Dendritic cell treated with granulocyte-macrophage colony-stimulating factor and Interleukin-4, amounts not matched to agents 40 ng/mL and 50 ng/mL, for 4 days (primary cell): ENCODE data around the gene GMPR.

ENCODE experiments used
- H3K27ac Mint-ChIP-seq: one replicate; pipeline ENCODE4 v1.8.0; 2022; ENCODE audit warnings: mild to moderate bottlenecking, mixed read lengths
- H3K27me3 Mint-ChIP-seq: one replicate; pipeline ENCODE4 v1.8.0; 2022; ENCODE audit warnings: mild to moderate bottlenecking, mixed read lengths
- H3K36me3 Mint-ChIP-seq: one replicate; pipeline ENCODE4 v1.8.0; 2022; ENCODE audit warnings: low read depth, mixed read lengths
- H3K4me1 Mint-ChIP-seq: one replicate; pipeline ENCODE4 v1.8.0; 2022; ENCODE audit warnings: low read depth, mixed read lengths
- H3K4me3 Mint-ChIP-seq: one replicate; pipeline ENCODE4 v1.8.0; 2022; ENCODE audit warnings: mild to moderate bottlenecking, moderate library complexity, mixed read lengths
- H3K9me3 Mint-ChIP-seq: one replicate; pipeline ENCODE4 v1.8.0; 2022; ENCODE audit warnings: mixed read lengths
- intact Hi-C: fragments of 100-400 bp; cut with micrococcal nuclease; formaldehyde crosslinking; loops from one replicate; pipeline ENCODE4 v1.15.0; 2022

The GMPR gene

DNA sequence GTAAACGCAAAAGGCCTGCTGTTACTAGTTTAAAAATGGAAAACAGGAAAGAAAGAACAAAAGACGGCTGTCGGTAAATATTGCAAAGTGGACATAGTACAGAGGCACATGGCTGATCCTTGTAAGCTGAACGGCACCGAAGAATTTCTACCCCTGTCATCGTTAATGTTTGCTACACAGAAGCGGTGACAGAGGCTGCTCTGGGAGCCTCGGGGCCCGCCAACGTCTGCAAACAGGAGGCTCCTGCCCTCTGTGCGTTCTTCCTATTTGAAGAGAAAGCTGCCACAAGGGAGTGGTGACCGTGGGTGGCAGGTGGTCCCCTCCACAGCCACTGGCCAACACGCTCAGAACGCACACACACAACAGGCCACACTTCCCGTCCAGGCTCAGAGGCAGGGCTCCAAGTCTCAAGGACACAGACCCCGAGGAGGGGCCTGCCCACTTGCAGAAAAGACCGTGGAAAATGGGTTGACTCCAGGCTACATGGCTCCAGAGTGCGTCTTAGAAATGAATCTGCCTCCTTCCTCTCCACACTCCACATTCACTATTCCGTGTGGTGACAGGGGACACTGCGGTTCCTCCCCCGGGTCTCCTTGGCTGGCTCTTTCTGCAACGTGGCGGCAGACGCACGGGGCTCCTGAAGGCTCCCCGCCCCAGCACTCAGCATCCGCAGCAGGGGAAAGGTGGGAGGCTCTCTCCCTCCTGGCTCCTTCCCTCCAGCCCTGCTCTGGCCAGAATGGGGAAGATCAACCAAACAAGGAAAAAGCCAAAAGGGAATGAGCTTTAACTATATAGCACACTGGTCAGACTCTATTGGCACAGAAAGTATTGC lies 64.5 kb downstream of the GMPR start:
- intact Hi-C loops, result no loop called here
- Mint-ChIP-seq H3K27me3 (no peaks in the 10 kb centered on the region), H3K4me3 (no peak overlapping the region), H3K9me3 (no peaks in the 10 kb centered on the region), H3K4me1 (peaks cover 21% of the 10 kb centered on the region), H3K36me3 (peaks cover 89% of the 10 kb centered on the region), H3K27ac (no peak overlapping the region)

DNA sequence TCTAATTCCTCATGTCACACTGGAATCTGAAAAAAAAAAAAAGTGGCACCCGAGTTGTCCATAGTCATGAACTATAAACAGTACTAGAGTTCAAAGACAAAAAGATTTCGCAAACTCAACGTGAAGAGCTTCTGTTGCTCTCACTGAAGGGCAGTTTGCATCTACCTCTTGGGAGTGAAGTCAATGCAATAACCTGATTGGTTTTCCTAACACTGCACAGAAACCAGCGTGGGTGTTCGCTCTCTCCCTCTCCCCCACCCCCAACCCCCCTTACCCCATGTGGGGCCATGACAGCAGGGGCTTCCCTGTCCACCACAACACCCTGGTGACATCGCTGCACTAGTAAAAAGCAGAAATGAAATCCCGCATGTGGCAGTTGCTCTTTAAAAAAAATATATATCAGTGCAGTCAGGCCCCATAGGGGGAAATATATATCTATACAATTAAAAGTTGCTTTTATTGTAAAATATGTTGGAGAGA lies 66.9 kb downstream of the GMPR start:
- H3K36me3 Mint-ChIP-seq, result peaks cover 92% of the 10 kb centered on the region
- no peaks in the 10 kb centered on the region for H3K9me3 Mint-ChIP-seq
- intact Hi-C loops, result no loop called here
- H3K4me1 Mint-ChIP-seq, result peaks cover 21% of the 10 kb centered on the region
- peak overlapping the region; percentile 13 for H3K27ac Mint-ChIP-seq
- no peaks in the 10 kb centered on the region for H3K27me3 Mint-ChIP-seq
- no peak overlapping the region for H3K4me3 Mint-ChIP-seq

DNA sequence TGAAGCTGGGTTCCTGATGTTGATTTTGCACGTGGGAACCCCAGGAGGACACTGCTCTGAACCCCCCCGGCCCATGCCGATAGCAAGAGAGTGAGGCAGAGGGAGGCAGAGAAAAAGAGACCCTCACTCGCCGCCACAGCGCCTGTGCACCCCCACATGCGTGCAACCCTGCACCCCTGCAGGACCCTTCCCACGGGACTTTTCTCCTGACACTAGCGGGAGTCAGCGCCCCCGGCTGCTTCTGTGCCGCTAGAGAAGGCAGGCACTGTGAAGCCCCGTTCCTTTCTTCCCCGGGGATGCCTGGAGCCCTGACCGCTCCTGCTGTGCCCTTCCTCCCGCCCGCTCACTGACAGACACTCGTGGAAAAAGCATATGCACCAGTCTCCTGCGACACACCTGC lies 67.4 kb downstream of the GMPR start:
- intact Hi-C loops, result no loop called here
- peaks cover 21% of the 10 kb centered on the region for H3K4me1 Mint-ChIP-seq
- no peaks in the 10 kb centered on the region for H3K9me3 Mint-ChIP-seq
- H3K4me3 Mint-ChIP-seq, result no peak overlapping the region
- peaks cover 94% of the 10 kb centered on the region for H3K36me3 Mint-ChIP-seq
- H3K27me3 Mint-ChIP-seq, result no peaks in the 10 kb centered on the region
- H3K27ac Mint-ChIP-seq, result peak overlapping the region; percentile 13

DNA sequence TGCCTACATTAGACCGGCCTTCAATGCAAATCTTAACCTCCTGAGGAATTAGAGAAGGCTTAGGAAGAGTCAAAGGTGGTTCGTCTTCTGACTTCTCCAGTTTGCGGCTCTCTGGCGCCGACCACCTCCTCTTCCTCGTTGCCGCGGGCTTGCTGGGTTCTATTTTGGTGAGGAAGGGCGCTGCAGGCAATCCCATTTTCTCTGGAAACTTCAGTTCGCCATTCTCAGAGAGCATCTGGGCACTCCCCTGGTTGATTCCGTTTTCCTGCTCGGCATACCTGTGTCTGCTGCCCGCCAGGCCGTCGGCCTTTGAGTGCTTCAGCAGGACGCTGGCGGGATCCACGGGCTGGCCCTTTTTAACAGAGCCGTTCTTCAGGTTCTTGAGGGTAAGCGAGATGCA lies 67.9 kb downstream of the GMPR start:
- H3K27me3 Mint-ChIP-seq, result no peaks in the 10 kb centered on the region
- H3K4me1 Mint-ChIP-seq, result peaks cover 21% of the 10 kb centered on the region
- H3K27ac Mint-ChIP-seq, result peak overlapping the region; percentile 29
- H3K9me3 Mint-ChIP-seq, result no peaks in the 10 kb centered on the region
- intact Hi-C loops, result no loop called here
- peaks cover 88% of the 10 kb centered on the region for H3K36me3 Mint-ChIP-seq
- no peak overlapping the region for H3K4me3 Mint-ChIP-seq

DNA sequence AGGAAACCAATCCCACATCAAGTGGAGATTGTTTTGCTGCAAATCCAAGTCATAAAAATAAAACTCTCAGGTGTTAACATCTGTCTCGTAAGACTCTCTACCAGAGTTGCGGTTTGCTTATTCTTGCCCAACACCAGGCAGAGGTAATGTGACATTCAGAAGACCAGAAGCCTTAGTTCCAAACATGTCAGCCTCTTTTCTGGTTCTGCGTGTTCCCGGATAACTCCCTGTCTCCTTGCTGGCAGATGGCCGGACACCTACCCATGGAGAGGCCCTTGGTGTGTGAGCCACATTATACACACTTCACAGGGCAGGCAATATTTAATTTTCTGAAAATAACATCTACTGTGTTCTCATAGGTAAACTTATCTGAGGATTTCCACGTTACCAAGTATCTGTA lies 73.4 kb downstream of the GMPR start:
- Mint-ChIP-seq H3K9me3 (no peaks in the 10 kb centered on the region), H3K36me3 (peaks cover 73% of the 10 kb centered on the region), H3K27me3 (no peaks in the 10 kb centered on the region), H3K4me3 (no peak overlapping the region), H3K27ac (no peak overlapping the region), H3K4me1 (peaks cover under 1% of the 10 kb centered on the region)
- intact Hi-C loops, result no loop called here

DNA sequence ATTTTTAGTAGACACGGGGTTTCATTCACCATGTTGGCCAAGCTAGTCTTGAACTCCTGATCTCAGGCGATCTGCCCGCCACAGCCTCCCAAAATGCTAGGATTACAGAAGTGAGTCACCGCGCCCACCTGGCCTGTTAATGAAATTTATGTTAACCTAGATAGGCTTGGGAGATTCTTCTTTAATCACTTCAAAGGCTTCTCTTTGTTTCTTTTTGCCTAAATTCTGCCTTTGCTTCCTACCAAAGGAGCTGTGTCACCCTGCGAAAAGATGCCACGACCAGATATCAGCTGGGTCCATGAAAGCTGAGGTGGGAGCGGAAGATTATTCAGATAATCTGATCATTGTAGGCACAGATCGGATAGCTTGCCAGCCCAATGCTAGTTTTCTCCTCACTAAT lies 75.3 kb downstream of the GMPR start:
- intact Hi-C loops, result no loop called here
- Mint-ChIP-seq H3K36me3 (peaks cover 73% of the 10 kb centered on the region), H3K9me3 (no peaks in the 10 kb centered on the region), H3K4me1 (peaks cover 2% of the 10 kb centered on the region), H3K27ac (no peak overlapping the region), H3K4me3 (no peak overlapping the region), H3K27me3 (no peaks in the 10 kb centered on the region)

DNA sequence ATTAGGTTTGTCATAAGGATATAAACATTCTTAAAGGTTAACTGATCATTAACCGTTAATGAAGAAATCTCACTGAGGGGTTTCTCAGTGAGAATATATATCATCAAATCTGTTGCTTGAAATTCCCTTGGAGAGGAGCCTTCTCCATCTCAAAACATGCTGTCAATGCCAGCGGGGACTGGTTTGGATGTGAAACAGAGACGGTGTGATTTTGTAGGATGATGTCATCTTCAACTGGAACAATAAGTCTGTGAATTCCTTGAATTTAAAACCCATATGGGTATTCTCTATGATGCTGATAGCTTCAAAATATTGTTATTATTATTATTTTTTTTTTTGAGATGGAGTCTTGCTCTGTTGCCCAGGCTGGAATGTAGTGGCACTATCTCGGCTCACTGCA lies 75.9 kb downstream of the GMPR start:
- peaks cover 8% of the 10 kb centered on the region for H3K4me1 Mint-ChIP-seq
- no peaks in the 10 kb centered on the region for H3K9me3 Mint-ChIP-seq
- H3K27me3 Mint-ChIP-seq, result no peaks in the 10 kb centered on the region
- H3K27ac Mint-ChIP-seq, result no peak overlapping the region
- H3K36me3 Mint-ChIP-seq, result peaks cover 73% of the 10 kb centered on the region
- H3K4me3 Mint-ChIP-seq, result no peak overlapping the region
- intact Hi-C loops, result no loop called here

DNA sequence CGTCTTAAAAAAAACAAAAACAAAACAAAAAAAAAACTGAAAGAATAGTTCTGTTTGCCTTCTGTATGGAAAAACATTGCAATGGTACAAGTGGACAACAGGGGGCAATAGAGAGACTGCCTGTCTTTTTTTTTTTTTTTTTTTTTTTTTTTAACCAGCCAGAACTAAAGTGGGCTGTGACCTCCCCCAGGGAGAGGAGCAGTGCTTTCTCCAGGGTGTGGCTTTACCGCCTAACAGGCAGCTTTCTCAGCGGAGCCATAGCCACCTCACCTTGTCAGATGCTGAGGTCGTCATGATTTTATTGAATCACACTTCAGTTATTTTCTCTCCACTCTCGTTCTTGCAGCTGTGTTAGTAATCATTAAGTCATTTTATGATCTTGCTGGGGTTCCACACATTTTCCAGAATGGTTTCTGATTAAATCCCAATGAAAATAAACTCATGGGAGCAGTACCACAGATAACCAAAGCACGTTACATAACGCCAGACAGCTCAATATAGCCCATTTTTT lies 78.4 kb downstream of the GMPR start:
- H3K27ac Mint-ChIP-seq, result no peak overlapping the region
- H3K9me3 Mint-ChIP-seq, result no peaks in the 10 kb centered on the region
- no peak overlapping the region for H3K4me3 Mint-ChIP-seq
- peaks cover 31% of the 10 kb centered on the region for H3K4me1 Mint-ChIP-seq
- peaks cover 69% of the 10 kb centered on the region for H3K36me3 Mint-ChIP-seq
- no peaks in the 10 kb centered on the region for H3K27me3 Mint-ChIP-seq
- intact Hi-C loops, result no loop called here

DNA sequence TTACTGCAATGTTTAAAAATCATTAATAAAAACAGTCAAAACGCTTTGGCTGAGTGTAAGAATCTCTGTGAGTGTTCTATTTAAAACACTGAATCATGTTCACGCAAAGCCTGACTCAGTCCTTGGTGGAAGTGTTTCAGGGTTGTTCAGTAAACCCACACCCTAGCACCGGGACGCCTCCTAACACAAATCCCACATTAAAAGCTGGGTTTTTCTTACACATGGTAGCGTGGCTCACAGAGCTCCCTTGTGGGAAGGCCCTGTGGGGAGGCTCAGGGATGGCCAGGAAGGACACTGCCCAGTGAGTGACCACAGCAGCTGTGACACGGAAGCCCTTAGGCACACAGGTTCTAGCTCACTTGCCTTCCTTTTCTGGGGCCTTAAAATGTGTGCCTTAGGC lies 80.2 kb downstream of the GMPR start:
- intact Hi-C loops, result no loop called here
- no peak overlapping the region for H3K4me3 Mint-ChIP-seq

DNA sequence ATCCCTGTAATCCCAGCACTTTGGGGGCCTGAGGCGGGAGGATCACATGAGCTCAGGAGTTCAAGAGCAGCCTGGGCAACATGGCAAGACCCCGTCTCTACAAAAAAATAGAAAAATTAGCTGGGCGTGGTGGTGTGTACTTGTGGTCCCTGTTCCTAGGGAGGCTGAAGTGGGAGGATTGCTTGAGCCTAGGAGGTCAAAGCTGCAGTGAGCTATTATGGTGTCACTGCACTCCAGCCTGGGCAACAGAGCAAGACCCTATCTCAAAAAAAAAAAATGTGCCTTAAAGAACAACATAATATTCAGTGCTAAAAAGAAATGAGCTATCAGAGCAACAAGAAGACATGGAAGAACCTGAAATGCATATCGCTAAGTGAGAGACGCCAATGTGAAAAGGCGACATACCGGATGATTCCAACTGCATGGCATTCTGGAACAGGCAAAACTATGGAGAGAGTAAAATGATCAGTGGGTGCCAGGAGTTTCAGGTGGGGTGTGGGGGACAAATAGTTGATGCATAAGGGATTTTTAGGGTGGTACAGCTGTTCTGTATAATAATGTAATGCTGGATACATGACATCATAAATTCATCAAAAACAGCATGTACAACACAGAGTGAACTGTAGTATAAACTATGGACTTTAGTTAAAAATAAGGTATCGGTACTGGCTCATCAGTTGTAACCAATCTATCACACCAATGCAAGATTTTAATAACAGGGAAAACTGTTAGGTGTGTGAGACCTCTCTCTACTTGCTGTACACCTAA lies 80.8 kb downstream of the GMPR start:
- no peaks in the 10 kb centered on the region for H3K9me3 Mint-ChIP-seq
- H3K4me1 Mint-ChIP-seq, result peaks cover 46% of the 10 kb centered on the region
- peaks cover 57% of the 10 kb centered on the region for H3K36me3 Mint-ChIP-seq
- H3K27me3 Mint-ChIP-seq, result no peaks in the 10 kb centered on the region
- H3K27ac Mint-ChIP-seq, result no peak overlapping the region
- no peak overlapping the region for H3K4me3 Mint-ChIP-seq
- intact Hi-C loops, result no loop called here

More for the DNA sequence above, 80.2 kb downstream of the GMPR start:
- Mint-ChIP-seq H3K4me1 (peaks cover 46% of the 10 kb centered on the region), H3K27ac (no peak overlapping the region), H3K9me3 (no peaks in the 10 kb centered on the region), H3K27me3 (no peaks in the 10 kb centered on the region), H3K36me3 (peaks cover 61% of the 10 kb centered on the region)

DNA sequence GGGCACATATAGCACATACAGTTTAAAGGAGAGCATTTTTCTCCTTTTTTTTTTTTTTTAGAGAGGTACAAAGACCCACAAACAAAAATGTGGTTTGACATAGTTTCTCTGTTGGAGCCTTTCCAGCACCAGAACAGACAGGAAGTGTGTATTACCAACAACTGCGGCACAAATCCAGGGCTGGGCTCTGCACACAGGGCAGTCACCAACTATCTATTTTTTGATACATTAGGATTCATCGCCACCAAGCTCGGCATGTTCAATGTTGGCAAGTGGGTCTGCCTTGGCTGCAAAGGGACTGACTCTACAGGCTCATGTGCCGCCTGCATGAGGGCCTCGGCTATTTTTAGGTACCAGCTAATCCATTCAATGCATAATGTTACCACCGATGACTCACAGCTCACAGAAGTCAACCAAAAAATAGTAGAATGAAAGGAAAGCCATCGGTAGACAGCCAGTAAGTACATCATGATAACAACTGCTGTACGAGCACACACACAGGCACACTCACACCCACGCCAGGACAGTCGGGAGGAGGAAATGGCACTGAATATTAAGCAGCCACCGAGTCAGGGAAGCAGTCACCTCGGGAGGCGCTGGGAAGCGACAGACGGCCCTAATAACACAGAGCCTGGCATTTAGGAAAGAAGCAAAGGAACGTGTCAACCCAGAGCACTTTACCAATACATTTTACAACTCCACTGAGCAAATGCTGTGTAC lies 81.6 kb downstream of the GMPR start:
- H3K27me3 Mint-ChIP-seq, result no peaks in the 10 kb centered on the region
- no peaks in the 10 kb centered on the region for H3K9me3 Mint-ChIP-seq
- peak overlapping the region; percentile 95 for H3K27ac Mint-ChIP-seq
- H3K4me3 Mint-ChIP-seq, result peak overlapping the region; percentile 57
- peaks cover 63% of the 10 kb centered on the region for H3K36me3 Mint-ChIP-seq
- intact Hi-C loops, result no loop called here
- H3K4me1 Mint-ChIP-seq, result peaks cover 52% of the 10 kb centered on the region

DNA sequence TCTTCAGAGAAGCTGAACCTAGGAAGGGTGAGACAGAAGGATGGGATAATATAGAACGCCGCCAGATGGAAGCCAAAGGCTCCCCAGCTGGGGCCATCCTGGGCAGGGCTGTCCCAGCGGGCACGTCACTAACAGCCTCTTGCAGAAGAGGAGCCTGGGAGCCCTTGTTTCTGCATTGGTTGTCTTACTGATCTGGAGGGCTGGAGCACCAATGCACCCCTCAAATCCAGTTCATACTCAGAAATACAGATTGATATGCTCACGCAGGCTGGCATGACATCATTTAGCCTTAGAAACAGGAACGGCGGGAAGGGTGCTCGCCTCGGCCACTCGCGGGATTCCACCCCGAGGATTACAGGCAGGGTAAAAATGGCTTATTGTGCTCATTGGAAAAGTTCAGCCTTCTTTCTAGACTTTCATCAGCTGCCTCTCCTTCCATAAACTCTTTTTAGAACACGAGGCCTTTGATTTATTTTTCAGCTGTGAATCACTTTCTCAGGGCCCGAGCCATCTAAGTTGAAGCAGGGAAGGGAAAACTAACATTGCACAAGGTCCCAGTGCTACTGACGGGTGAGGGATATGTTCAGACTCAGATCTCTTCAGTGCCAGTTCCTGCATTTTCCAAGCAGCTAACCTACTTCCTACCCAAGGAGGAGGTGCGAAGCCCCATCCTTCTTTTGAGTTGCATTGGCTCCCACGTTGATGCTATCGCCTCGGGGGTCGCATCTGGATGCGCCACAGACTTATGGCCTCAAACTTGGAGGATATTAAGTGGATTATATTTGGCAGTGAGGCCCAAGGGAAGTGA lies 82.3 kb downstream of the GMPR start:
- H3K4me1 Mint-ChIP-seq, result peaks cover 52% of the 10 kb centered on the region
- intact Hi-C loops, result no loop called here

DNA sequence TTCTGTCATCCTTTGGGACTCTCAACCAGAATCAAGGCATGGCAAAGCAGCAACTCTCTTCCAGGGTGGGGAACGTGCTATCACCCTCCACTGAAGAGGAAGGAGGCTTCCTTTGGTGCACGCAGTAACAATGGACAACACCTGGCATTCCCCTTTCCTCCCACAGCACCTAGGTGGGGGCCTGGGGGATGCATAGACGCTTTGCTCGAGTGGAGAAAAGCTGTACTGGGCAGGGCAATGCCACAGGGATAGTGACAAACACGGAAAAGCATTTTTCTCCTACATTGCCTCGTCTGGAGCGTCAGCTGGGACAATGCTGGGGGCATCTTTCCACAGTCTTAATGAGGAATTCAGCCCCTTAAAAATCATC lies 82.9 kb downstream of the GMPR start:
- Mint-ChIP-seq H3K4me1 (peaks cover 52% of the 10 kb centered on the region), H3K27ac (peak overlapping the region; percentile 95), H3K36me3 (peaks cover 64% of the 10 kb centered on the region), H3K9me3 (no peaks in the 10 kb centered on the region), H3K4me3 (no peak overlapping the region), H3K27me3 (no peaks in the 10 kb centered on the region)
- intact Hi-C loops, result no loop called here

More for the DNA sequence above, 82.3 kb downstream of the GMPR start:
- Mint-ChIP-seq H3K36me3 (peaks cover 63% of the 10 kb centered on the region), H3K4me3 (peak overlapping the region; percentile 57), H3K27ac (peak overlapping the region; percentile 95), H3K27me3 (no peaks in the 10 kb centered on the region), H3K9me3 (no peaks in the 10 kb centered on the region)
